IMR-90 (cell line): Measurements from ENCODE around the gene RALGAPB. TPM values are rescaled to one million over a fixed set of nuclear protein-coding genes. Genes with fewer than 3 reads are reported as not detected.
A peak's percentile ranks its signal among the peaks of the same experiment; 100 is the strongest.

ENCODE experiments used
- ATAC-seq: fragments of 200-7000 bp; cut with Tn5 transposase; 2 replicates; pipeline ENCODE4 v1.9.1; 2020; ENCODE audit warnings: low read depth, mild to moderate bottlenecking, moderate library complexity
- BruUV-seq: library from RNA; stranded (reverse); fragments of 400-500 nt; replicated peaks from 2 replicates; lab custom pipeline; 2021; lab: Mats Ljungman, UMichigan
- CTCF ChIA-PET: fragments of 300-600 bp; formaldehyde crosslinking; extraction: SDS; loops from one replicate; lab custom pipeline; 2021; ENCODE audit warnings: antibody characterized with exemption; lab: Yijun Ruan, JAX
- POLR2A ChIA-PET: fragments of 300-600 bp; sonication (Branson Sonifier 250); formaldehyde crosslinking; loops from one replicate; lab custom pipeline; 2022; ENCODE audit warnings: antibody characterized with exemption; ENCODE audit not compliant: unreplicated experiment; lab: Charles Lee
- DNase-seq: peaks from one replicate; pipeline ENCODE4 v3.0.0; 2013
- H2AFZ ChIP-seq: replicated peaks from 2 replicates; pipeline ENCODE3; 2013; ENCODE audit warnings: low read length, mild to moderate bottlenecking; ENCODE audit not compliant: poor library complexity
- H2AK5ac ChIP-seq: 2 replicates; pipeline ENCODE4 v1.6.1; 2013; ENCODE audit warnings: low read depth, low read length, inconsistent platforms
- H2AK9ac ChIP-seq: replicated peaks from 2 replicates; pipeline ENCODE3; 2013; ENCODE audit warnings: mild to moderate bottlenecking, low read depth, low read length, moderate library complexity; ENCODE audit not compliant: poor library complexity
- H2BK120ac ChIP-seq: 2 replicates; pipeline ENCODE4 v1.6.1; 2013; ENCODE audit warnings: low read depth, low read length, inconsistent platforms
- H2BK15ac ChIP-seq: 3 replicates; pipeline ENCODE4 v1.6.1; 2013; ENCODE audit warnings: low read depth, low read length, inconsistent platforms
- H2BK20ac ChIP-seq: 2 replicates; pipeline ENCODE4 v1.6.1; 2013; ENCODE audit warnings: low read depth, mild to moderate bottlenecking, inconsistent platforms, low read length, moderate library complexity
- H2BK5ac ChIP-seq: 2 replicates; pipeline ENCODE4 v1.6.1; 2013; ENCODE audit warnings: mild to moderate bottlenecking, low read depth, low read length, inconsistent platforms; ENCODE audit not compliant: poor library complexity, severe bottlenecking
- H3K14ac ChIP-seq: replicated peaks from 2 replicates; pipeline ENCODE4 v1.6.1; 2013; ENCODE audit warnings: low read depth, low read length, inconsistent platforms
- H3K18ac ChIP-seq: 2 replicates; pipeline ENCODE4 v1.6.1; 2013; ENCODE audit warnings: low read depth, low read length, control low read depth
- H3K23ac ChIP-seq: 2 replicates; pipeline ENCODE4 v1.6.1; 2013; ENCODE audit warnings: low read depth, low read length, inconsistent platforms
- H3K27ac ChIP-seq: 2 replicates; pipeline ENCODE4 v1.5.1; 2013; ENCODE audit warnings: mild to moderate bottlenecking, control low read depth, low read length; ENCODE audit not compliant: insufficient read depth
- H3K27me3 ChIP-seq: 2 replicates; pipeline ENCODE4 v1.6.1; 2013; ENCODE audit warnings: low read length; ENCODE audit not compliant: control insufficient read depth, insufficient read depth
- H3K36me3 ChIP-seq: 2 replicates; pipeline ENCODE4 v1.6.1; 2013; ENCODE audit warnings: low read length, mixed read lengths; ENCODE audit not compliant: control insufficient read depth, insufficient read depth
- H3K4ac ChIP-seq: 2 replicates; pipeline ENCODE4 v1.6.1; 2013; ENCODE audit warnings: low read depth, low read length, inconsistent platforms
- H3K4me1 ChIP-seq: 2 replicates; pipeline ENCODE4 v1.6.1; 2013; ENCODE audit warnings: low read length, mixed read lengths; ENCODE audit not compliant: control insufficient read depth, insufficient read depth
- H3K4me2 ChIP-seq: 2 replicates; pipeline ENCODE4 v1.6.1; 2013; ENCODE audit warnings: low read depth, mild to moderate bottlenecking, control low read depth, low read length, moderate library complexity
- H3K4me3 ChIP-seq: 2 replicates; pipeline ENCODE4 v1.5.1; 2013; ENCODE audit warnings: low read depth, mild to moderate bottlenecking, control low read depth, low read length, moderate library complexity; ENCODE audit not compliant: insufficient read depth
- H3K56ac ChIP-seq: 2 replicates; pipeline ENCODE4 v1.6.1; 2013; ENCODE audit warnings: low read length, inconsistent platforms; ENCODE audit not compliant: insufficient read depth; ENCODE audit errors: extremely low read depth
- H3K79me1 ChIP-seq, 2 experiments: 2 replicates each; pipeline ENCODE4 v1.6.1; 2013; ENCODE audit warnings: low read length in 2 of 2, inconsistent platforms in 1 of 2, low read depth in 1 of 2
- H3K9ac ChIP-seq: 2 replicates; pipeline ENCODE4 v1.6.1; 2013; ENCODE audit warnings: low read depth, low read length, control low read depth
- H3K9me1 ChIP-seq: 2 replicates; pipeline ENCODE4 v1.6.1; 2013; ENCODE audit warnings: low read length, inconsistent platforms; ENCODE audit not compliant: insufficient read depth
- H3K9me3 ChIP-seq: 2 replicates; pipeline ENCODE4 v1.6.1; 2013; ENCODE audit warnings: low read length; ENCODE audit not compliant: control insufficient read depth, insufficient read depth
- H4K20me1 ChIP-seq: 2 replicates; pipeline ENCODE4 v1.6.1; 2013; ENCODE audit warnings: low read length, inconsistent platforms; ENCODE audit not compliant: insufficient read depth
- H4K5ac ChIP-seq: 2 replicates; pipeline ENCODE4 v1.6.1; 2013; ENCODE audit warnings: mild to moderate bottlenecking, low read depth, low read length, control low read depth
- H4K8ac ChIP-seq, 2 experiments: 2 replicates each; pipeline ENCODE4 v1.6.1; 2013; ENCODE audit warnings: low read depth in 2 of 2, low read length in 2 of 2, control low read depth in 1 of 2, inconsistent platforms in 1 of 2
- H4K91ac ChIP-seq: 2 replicates; pipeline ENCODE4 v1.6.1; 2013; ENCODE audit warnings: low read depth, low read length, inconsistent platforms; ENCODE audit not compliant: insufficient read depth
- CEBPB ChIP-seq: IDR thresholded peaks from 2 replicates; pipeline ENCODE4 v1.6.1; 2012; ENCODE audit warnings: low read depth, low read length, improper control_type of control experiment
- FOS ChIP-seq: fragments of 150-350 bp; IDR thresholded peaks from 2 replicates; pipeline ENCODE4 v1.6.1; 2016; ENCODE audit warnings: low read depth, low read length
- MAFK ChIP-seq: IDR thresholded peaks from 2 replicates; pipeline ENCODE4 v1.6.1; 2012; ENCODE audit warnings: low read depth, low read length, improper control_type of control experiment
- MXI1 ChIP-seq: IDR thresholded peaks from 2 replicates; pipeline ENCODE4 v1.6.1; 2012; ENCODE audit warnings: low read depth, mild to moderate bottlenecking, low read length, moderate library complexity, borderline replicate concordance
- WGBS, 2 experiments: methylation state at CpG; one replicate each; pipeline versions ENCODE4 v1.1.5 to v1.1.7; 2013; ENCODE audit warnings: missing lambda C conversion rate in 2 of 2; ENCODE audit not compliant: insufficient read length in 1 of 2; ENCODE audit errors: extremely low coverage in 2 of 2; 5-methylcytosine and 5-hydroxymethylcytosine counted together
- dilution Hi-C: fragments of 300-500 bp; cut with HindIII; formaldehyde crosslinking; loops from one replicate; pipeline ENCODE4 v1.14.3; 2018; ENCODE audit warnings: low sequenced_read_pairs; ENCODE audit not compliant: unreplicated experiment
- in situ Hi-C: fragments of 300-500 bp; cut with MboI; formaldehyde crosslinking; loops from 3 replicates; pipeline ENCODE4 v1.14.3; 2019; ENCODE audit warnings: low sequenced_read_pairs, inconsistent platforms, mixed read lengths
- intact Hi-C: fragments of 100-400 bp; cut with micrococcal nuclease; formaldehyde crosslinking; loops from 2 replicates; pipeline ENCODE4 v1.10.0; 2022
- polyA plus RNA-seq, 3 experiments: library from polyadenylated mRNA; depleted of rRNA; stranded (reverse); fragments of >200 nt; gene quantifications; 2 replicates each; pipeline ENCODE4 v1.2.3, GENCODE V29; 2012; ENCODE audit warnings: low replicate concordance in 1 of 3
- total RNA-seq: library from RNA; depleted of rRNA; stranded (reverse); fragments of >200 nt; gene quantifications from 2 replicates; pipeline ENCODE4 v1.2.3, GENCODE V29; 2012
- TF ChIP-seq, protein P1 (sequence below): fragments of 150-350 bp; IDR thresholded peaks from 2 replicates; pipeline ENCODE4 v1.6.1; 2017; ENCODE audit warnings: mild to moderate bottlenecking, antibody characterized with exemption, low read length, low read depth
- TF ChIP-seq, protein P2 (sequence below): fragments of 150-350 bp; IDR thresholded peaks from 2 replicates; pipeline ENCODE4 v1.6.1; 2016; ENCODE audit warnings: low read depth, mild to moderate bottlenecking, low read length, moderate library complexity, borderline replicate concordance

RALGAPB gene
- total and polyA plus RNA-seq, 2 of the 4 experiments (the other 2 are of a cell fraction): 12.7 to 30.3 TPM

DNA sequence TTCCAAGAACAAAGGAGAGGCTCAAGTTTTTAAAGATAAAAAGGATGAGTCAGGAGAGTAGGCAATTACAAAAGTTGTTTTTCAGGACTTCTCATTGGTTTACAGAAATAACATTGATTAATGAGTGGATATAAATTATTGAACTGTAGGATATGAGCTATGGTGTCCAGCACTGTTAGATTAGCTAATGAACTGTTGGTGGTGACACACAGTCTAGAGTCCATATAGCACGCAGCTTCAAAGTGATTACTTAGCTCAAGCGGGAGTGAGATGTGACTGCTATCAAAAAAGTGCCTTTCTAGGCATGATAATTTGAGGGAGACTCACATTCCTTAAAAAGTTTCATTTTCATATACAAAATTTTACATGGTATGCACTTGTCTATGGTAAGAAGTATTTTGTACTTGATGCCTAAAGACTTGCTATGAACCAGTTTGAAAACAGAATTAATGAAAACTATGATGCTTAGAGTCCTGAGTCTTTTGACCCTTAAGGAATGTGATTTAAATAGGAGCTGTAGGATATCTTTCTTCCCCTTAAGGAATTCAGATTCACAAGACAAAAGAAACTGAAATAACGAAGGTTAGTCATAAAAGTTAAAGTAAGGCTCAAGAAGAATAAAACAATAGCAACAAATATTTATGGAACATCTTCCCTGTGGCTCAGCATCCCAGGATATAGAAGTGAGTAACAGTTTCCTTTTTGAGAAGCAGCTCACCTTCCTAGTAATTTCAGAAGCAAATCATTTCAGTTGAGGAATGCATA, 86.1 kb downstream of the RALGAPB start:
- Histone ChIP-seq H2AK9ac (no peak overlapping the region), H3K23ac (no peak overlapping the region), H3K27ac (no peak overlapping the region), H3K36me3 (peaks cover 17% of the 10 kb centered on the region), H4K91ac (no peak overlapping the region), H2BK5ac (no peak overlapping the region), H2BK120ac (no peak overlapping the region), H3K9me1 (no peaks in the 10 kb centered on the region), H3K4ac (no peak overlapping the region), H4K5ac (no peak overlapping the region), H2BK15ac (no peak overlapping the region), H4K20me1 (no peaks in the 10 kb centered on the region), H3K14ac (no peak overlapping the region), H3K4me1 (no peaks in the 10 kb centered on the region), H2AFZ (no peak overlapping the region), H2BK20ac (no peak overlapping the region), H3K79me1 (peaks cover 0 to 5% of the 10 kb centered on the region in 2 experiments; a peak in 1 of 4 replicates), H3K18ac (no peak overlapping the region), H3K27me3 (no peaks in the 10 kb centered on the region), H3K56ac (no peak overlapping the region), H3K4me3 (no peak overlapping the region), H3K9me3 (no peaks in the 10 kb centered on the region), H3K4me2 (no peak overlapping the region), H4K8ac (no peak overlapping the region), H2AK5ac (no peak overlapping the region), H3K9ac (no peak overlapping the region)
- ChIA-PET CTCF (interaction anchor here (1.3 kb wide), 1 partner anchor 8 kb away, joined by 3 read pairs; no protein-coding TSS in a partner anchor), POLR2A (no interaction called here)
- TF ChIP-seq, protein P1, sequence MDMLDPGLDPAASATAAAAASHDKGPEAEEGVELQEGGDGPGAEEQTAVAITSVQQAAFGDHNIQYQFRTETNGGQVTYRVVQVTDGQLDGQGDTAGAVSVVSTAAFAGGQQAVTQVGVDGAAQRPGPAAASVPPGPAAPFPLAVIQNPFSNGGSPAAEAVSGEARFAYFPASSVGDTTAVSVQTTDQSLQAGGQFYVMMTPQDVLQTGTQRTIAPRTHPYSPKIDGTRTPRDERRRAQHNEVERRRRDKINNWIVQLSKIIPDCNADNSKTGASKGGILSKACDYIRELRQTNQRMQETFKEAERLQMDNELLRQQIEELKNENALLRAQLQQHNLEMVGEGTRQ: no peak
- TF ChIP-seq MAFK (no peak), CEBPB (no peak), FOS (no peak), MXI1 (no peak)
- TF ChIP-seq, protein P2, sequence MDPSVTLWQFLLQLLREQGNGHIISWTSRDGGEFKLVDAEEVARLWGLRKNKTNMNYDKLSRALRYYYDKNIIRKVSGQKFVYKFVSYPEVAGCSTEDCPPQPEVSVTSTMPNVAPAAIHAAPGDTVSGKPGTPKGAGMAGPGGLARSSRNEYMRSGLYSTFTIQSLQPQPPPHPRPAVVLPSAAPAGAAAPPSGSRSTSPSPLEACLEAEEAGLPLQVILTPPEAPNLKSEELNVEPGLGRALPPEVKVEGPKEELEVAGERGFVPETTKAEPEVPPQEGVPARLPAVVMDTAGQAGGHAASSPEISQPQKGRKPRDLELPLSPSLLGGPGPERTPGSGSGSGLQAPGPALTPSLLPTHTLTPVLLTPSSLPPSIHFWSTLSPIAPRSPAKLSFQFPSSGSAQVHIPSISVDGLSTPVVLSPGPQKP: no peak
- TSS peak; percentile 25 for BruUV-seq
- dilution Hi-C loops: no loop called here
- intact Hi-C loops: loop anchor here (5.0 kb wide), 1 partner anchor 36 kb away; no protein-coding TSS in a partner anchor
- DNase-seq (no peak), ATAC-seq (no peak)
- WGBS, 2 experiments: no CpG with 5 or more reads among the region's 3 CpGs
- in situ Hi-C loops: no loop called here
